Activated CD4-positive, alpha-beta T cell treated with anti-CD3 and anti-CD28 coated beads for 24 hours (primary cell): Measurements from ENCODE around the gene WDFY4.

Experiments used
- DNase-seq, 2 donors: peaks; one replicate each; pipeline ENCODE4 v3.0.0-alpha.2; 2020; ENCODE audit warnings: low read depth in 2 of 2

The WDFY4 gene

DNA sequence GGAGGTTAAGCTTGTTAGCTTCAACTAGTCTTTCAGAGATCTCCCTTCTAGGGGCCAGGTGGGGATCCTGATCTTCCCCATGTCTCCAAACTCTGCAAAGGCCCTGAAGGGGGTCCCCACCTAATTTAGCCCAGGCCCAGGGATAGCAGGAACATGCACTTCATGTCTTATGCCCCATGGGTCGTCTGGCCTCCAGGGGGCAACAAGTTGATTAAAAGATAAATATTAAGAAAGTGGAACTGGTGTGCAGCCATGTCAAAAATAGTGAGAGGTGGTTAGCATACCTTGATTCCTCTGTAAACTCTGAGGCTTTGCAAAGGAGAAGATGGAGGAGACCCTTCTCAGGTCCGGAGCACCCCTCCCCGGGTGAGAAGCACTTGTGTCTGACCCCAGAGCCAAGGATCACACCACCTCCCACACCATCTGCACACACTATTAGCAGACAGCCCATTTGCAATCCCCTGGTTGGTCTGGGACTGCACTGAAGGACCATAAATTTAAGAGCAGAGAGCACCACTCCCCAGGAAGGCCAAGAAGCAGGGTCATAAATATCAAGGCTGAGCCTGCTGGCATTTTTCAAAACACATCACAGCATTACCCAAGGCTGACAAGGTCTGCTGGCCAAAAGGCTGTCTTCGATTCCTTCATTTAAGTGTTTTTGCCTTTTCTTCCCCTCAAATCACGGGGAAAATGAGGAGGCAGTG lies 299.1 kb downstream of the WDFY4 start:
- DNase-seq: no peak

DNA sequence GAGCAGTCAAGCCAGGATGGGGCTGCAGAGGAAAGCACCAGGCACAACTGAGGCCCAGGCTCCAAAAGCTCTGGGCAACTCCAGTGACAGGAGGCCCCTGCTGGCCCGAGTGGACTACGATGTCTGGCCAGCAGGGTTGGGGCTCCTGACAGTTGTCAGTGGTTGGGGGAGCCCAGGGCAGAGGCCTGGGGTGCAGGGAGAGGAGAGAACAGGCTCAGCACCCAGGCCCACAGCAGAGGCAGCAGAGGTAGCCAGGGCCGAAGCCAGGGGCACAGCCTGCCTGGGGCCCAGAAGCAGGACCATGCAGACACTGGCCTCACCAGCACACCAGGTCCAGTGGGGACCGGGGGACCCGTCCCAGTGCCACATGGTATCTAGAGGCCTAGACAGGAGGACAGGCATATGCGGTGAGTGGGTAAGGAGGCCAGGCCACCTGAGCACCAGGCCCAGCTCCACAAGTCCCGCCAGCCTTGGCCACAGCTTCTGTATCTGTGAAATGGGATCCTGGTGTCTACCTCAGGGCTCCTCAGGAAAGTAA lies 301.0 kb downstream of the WDFY4 start:
- no peak for DNase-seq

DNA sequence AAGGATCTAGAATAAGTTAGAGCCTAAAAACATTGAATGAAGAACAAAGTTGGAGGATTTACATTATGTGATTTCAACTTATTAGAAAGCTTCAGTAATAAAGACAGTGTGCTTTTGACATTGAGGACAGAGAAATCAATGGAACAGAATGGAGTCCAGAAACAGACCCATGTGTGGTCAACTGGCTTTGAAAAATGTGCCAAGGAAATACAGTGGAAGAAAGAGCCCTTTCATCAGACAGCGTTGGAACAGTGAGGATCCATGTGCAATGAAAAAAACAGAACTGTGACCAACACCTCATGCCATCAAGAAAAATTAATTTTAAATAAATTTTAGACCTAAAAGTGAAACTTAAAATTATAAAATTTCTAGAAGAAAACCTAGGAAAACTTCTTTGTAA lies 305.6 kb downstream of the WDFY4 start:
- DNase-seq: no peak

DNA sequence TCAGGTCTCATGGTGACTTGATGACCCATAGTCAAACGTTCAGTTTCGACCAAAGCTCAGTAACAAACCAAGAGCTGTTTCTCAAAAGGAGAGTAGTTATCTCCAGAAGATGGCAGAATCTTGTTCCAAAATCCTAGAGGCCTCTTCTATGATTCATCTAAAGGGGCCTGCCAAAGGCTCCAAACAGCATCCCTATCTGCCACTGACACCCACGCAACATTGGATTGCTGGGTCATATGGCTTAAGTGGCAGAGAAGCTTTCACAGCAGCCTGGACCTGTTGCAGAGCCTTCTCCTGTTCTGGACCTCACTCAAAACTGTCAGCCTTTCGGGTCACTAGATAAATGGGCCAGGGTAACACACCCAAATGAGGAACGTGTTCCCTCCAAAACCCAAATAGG lies 309.0 kb downstream of the WDFY4 start:
- DNase-seq: no peak

- no peak for DNase-seq
These were observed 311.7 kb downstream of the WDFY4 start for GRCh38 chr10:48996329-48996728.

GRCh38 chr10:48999346-48999745 lies 314.7 kb downstream of the WDFY4 start:
- no peak for DNase-seq

DNA sequence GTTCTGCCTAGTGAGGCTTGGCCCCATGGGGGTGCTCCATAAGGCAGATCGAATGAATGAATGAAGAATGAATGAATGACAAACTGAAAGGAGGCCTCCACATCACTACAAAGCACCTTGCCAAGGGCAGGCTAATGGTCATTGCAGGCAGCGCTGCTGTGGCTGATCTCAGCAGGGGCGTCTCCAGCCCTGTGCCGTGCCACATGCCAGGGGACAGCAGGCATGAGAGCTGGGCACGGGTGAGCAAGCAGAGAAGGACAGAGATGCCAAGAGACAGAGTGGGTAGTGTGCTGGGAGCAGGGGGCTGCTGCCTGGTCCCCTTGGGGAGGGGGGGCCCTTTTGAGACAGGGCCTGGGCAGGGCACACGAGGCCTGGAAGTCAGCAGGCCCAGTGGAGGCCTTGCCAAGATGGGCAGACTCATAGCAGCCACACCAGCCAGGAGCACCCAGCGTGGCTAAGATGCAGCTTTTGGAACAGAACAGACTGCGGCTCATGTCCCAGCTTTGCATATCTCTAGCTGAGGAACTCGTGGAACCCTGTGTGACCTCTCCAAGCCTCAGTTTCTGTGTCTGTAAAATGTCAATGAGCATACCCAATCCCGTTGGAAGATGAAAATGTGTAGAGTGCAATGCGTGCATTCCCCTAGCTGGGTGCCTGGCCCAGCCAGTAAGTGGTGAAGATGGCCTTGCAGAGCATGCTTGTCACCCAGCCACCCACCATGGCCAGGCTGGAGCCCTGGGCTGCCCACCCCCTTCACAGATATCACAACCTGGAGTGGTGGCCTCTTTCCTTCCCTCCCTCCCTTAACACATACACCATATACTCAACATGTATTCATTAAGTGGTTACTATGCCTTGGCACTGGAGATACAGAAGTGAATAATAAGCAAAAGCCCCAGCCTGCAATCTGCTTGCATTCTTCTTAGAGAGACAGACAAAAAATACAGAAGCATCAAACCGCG lies 316.0 kb downstream of the WDFY4 start:
- DNase-seq: no peak

GRCh38 chr10:49001402-49001801 lies 316.7 kb downstream of the WDFY4 start:
- no peak for DNase-seq

- no peak for DNase-seq
These were observed 317.4 kb downstream of the WDFY4 start for GRCh38 chr10:49001870-49002672.

- DNase-seq: no peak
These were observed 320.6 kb downstream of the WDFY4 start for GRCh38 chr10:49005270-49005669.

DNA sequence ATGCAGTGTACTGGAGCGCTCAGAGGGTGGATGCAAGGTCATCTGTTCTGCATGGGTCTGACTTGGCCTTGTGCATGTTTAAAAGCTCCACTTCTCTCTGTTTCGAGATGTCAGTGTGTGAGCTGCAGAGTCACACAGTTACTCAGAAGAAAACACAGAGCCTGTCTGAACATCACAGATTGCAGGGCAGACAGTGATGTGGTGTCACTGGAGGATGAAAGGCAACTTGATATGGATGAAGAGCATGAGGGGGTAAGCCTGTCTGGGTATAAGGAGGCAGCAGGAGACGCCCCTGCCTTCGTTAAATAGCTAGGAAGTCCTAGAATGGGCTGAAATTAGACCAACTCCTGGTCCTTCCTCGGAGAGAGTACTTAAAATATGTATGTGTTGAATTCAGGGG lies 322.5 kb downstream of the WDFY4 start:
- no peak for DNase-seq

DNA sequence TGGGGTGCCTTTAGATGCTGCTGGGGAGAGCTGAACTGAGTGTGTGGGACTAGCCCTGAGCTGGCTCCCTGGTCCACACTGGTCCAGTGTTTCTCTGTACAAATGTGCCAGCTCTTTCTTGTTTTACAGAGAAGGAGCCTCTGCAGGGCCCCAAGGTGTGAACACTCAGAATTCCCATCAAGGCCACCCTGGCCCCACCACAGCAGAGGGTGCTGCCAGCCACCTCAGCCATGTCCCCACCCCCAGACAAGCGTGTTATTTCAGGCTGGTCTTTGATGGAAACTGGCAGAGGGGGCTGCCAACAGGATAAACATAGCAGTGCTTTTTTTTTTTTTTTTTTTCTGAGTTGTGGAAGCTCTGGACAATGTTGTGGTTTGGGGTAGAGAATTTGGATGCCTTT lies 323.4 kb downstream of the WDFY4 start:
- DNase-seq: no peak

- DNase-seq: no peak
These were observed 324.0 kb downstream of the WDFY4 start for GRCh38 chr10:49008505-49009198.

DNA sequence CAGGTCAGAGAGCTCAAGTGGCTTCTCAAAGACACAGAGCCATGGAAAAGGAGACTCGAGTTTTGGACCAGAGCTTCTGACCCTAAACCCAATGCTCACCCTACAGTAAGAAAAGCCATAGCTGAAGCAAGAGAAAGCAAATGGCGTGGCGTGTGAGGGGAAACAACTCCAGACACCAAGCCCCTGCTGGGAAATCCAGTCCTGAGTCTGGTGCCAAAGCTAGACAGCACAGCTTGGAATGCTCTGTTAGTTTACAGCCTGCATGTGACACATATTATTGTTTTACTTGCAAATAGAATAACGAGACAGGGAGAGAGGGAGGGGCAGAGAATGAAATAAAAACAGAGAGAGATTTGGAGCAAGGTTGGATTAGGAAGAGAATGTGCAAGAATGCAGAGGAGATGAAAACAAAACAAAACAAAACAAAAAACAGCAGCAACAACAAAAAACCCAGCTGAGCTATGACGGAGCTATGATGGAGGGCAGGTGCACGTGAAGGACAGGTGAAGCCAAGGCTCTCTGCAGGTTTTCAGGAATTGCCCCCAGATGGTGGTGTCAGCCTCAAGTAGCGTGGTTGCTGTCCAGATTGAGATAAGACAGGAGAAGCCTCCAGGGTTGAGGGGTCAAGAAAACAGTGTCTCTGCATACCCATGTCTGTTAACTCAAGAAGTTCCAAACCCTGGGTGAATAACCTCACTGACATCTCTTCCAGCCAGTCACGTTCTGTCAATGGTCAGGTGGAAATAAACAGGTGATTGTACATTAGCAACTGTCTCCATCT lies 324.7 kb downstream of the WDFY4 start:
- no peak for DNase-seq

DNA sequence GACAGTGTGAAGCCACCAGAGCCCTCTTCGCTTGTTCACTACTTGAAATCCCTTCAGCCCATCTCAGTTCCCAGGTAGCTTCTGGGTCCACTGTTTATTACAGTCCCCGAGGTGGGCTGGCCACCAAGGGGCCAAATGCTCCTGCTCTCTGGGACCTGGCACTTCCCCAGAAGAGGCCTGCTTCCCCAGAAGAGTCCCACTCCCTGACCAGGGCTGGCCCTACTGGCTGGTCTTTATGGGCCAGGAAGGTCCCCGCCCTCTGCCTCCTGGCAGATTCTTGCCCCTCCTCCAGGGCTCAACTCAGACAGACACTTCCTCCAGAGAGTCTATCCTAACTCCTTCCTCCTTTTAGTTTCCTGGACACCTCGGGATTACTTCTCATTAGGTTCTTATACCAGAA lies 325.6 kb downstream of the WDFY4 start:
- DNase-seq: no peak

GRCh38 chr10:49010865-49011264 lies 326.2 kb downstream of the WDFY4 start:
- no peak for DNase-seq

DNA sequence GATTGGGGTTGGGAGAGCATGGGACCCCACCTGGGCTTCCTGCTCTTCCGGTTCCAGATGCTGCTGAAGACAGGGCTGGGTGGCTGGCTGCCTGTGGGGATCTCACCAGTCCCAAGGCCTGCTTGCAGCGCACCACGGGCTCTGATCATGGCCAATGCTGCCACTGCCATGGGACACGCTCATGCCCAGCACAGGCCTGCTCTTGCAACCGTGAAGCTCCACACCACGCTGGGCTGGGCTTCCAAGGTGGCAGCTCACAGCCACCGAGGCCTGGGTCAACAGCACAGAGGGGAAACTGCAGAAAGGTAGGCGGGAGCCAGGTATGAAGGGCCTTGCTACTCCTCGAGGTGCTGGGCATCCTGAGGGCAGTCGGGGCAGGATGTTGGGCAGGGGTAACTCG lies 327.1 kb downstream of the WDFY4 start:
- DNase-seq: no peak

DNA sequence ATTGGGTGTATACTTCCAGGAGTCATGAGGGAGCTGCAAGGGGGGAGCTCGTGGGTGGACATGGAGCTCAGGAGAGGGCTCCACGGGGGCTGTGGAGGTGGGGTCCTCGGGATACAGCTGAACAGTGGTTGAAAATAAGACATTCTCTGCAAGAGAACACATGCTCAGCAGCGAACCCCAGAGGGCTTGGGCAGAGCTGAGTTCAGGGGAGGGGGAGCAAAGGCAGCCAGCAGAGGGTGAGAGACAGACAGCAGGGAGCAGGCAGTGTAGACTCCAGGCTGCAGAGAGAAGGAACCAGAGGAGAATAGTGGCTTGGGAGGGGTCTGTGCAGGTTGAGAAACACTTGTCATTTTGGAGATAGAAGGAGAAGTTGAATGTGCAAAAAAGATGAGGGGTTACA lies 327.9 kb downstream of the WDFY4 start:
- no peak for DNase-seq

DNA sequence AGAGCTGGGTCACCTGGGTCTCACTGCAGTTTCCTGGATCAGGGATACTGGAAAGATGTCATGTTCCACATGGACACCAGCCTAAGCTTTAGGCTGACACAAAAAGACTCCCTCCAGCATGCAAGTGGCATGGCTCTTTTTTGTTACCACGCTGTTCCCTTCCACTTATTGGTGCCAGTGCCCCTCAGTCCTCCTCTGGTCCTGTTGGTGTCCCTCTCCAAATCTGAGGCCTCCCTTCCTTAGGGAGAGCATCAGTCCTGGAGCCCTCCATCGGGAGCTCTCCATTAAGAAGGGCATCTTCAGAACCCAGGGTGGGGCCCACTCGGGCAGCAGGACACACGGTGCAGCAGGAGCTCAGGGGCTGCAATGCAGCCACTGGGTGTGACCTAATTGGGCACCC lies 331.0 kb downstream of the WDFY4 start:
- no peak for DNase-seq

DNA sequence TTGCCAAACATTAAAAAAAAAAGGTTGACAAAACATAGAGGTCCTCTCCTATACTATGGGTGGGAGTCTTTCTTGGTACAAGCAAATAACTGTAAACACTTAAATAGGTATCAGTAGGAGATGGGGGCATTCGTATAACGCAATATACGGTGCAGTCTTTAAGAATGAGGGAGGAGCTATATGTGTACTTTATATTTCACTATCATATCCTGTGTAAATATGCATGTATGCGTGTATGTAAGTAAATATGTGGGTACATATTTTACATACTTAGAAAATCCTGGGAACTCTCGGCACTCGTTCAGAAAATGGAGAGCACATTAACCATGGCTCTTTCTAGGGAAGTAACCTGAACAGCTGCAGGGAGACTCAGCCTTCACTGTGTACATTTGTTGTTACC lies 337.0 kb downstream of the WDFY4 start:
- DNase-seq: no peak

DNA sequence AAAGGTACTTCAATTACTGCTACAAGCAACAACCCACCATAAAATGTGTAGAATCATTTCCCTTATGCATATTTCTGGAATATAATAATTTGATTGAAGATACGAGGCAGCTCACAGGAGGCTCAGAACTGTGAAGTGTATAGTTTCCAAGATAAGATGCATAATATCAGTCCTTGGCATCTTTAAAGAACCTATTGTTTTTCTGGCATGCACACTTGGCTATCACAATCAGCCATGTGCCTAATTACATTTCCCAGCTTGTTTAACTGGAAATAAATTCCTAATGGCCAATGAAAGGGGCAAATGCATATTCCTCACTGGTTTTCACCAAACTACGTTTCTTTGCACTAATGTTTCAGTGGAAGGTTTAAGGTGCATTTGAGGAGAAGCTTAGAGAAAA lies 338.4 kb downstream of the WDFY4 start:
- DNase-seq: no peak
